Mesenchymal stem cell (in vitro differentiated cells and primary cell): Measurements from ENCODE around the gene GNG12.

Experiments used
- DNase-seq: peaks from one replicate; pipeline ENCODE4 v3.0.0-alpha.2; 2013
- H2AFZ ChIP-seq: one replicate; pipeline ENCODE4 v1.6.1; 2013; ENCODE audit warnings: low read depth, mild to moderate bottlenecking, control low read depth, inconsistent platforms, low read length, moderate library complexity
- H2AK5ac ChIP-seq: 2 replicates; pipeline ENCODE4 v1.6.1; 2013; ENCODE audit warnings: low read length, moderate library complexity, mild to moderate bottlenecking, inconsistent platforms; ENCODE audit not compliant: severe bottlenecking
- H2BK120ac ChIP-seq: one replicate; pipeline ENCODE4 v1.6.1; 2013; ENCODE audit warnings: low read depth, mild to moderate bottlenecking, inconsistent platforms, low read length, moderate library complexity
- H2BK12ac ChIP-seq, 2 experiments: one replicate each; pipeline ENCODE4 v1.6.1; 2013; ENCODE audit warnings: inconsistent platforms in 2 of 2, low read length in 2 of 2, mild to moderate bottlenecking in 2 of 2, moderate library complexity in 2 of 2, control low read depth in 1 of 2
- H2BK15ac ChIP-seq: one replicate; pipeline ENCODE4 v1.6.1; 2013; ENCODE audit warnings: mild to moderate bottlenecking, low read depth, inconsistent platforms; ENCODE audit not compliant: poor library complexity, severe bottlenecking
- H2BK5ac ChIP-seq: 2 replicates; pipeline ENCODE4 v1.6.1; 2013; ENCODE audit warnings: low read depth, mild to moderate bottlenecking, low read length, control low read depth, inconsistent platforms; ENCODE audit not compliant: poor library complexity, severe bottlenecking
- H3K14ac ChIP-seq, 2 experiments: one replicate each; pipeline ENCODE4 v1.6.1; 2013; ENCODE audit warnings: inconsistent platforms in 2 of 2, low read length in 2 of 2, control low read depth in 1 of 2, mild to moderate bottlenecking in 1 of 2, moderate library complexity in 1 of 2
- H3K18ac ChIP-seq, 2 experiments: one replicate each; pipeline ENCODE4 v1.6.1; 2013; ENCODE audit warnings: inconsistent platforms in 2 of 2, low read length in 2 of 2, control low read depth in 1 of 2, low read depth in 1 of 2, mild to moderate bottlenecking in 1 of 2
- H3K23ac ChIP-seq, 2 experiments: one replicate each; pipeline ENCODE4 v1.6.1; 2013; ENCODE audit warnings: inconsistent platforms in 2 of 2, low read length in 2 of 2, mild to moderate bottlenecking in 2 of 2, moderate library complexity in 2 of 2, control low read depth in 1 of 2
- H3K27ac ChIP-seq: 2 replicates; pipeline ENCODE4 v1.5.1; 2013; ENCODE audit warnings: mild to moderate bottlenecking, moderate library complexity, low read length, control low read depth, inconsistent platforms; ENCODE audit not compliant: poor library complexity, severe bottlenecking
- H3K27me3 ChIP-seq, 2 experiments: 2 replicates each; pipeline versions ENCODE4 v1.6.1 to v1.7.0; 2013; ENCODE audit warnings: low read length in 2 of 2, mild to moderate bottlenecking in 2 of 2, moderate library complexity in 2 of 2, control low read depth in 1 of 2, inconsistent platforms in 1 of 2; ENCODE audit not compliant: control insufficient read depth in 1 of 2, insufficient read depth in 1 of 2
- H3K36me3 ChIP-seq, 2 experiments: 2 replicates each; pipeline versions ENCODE4 v1.6.1 to v1.7.0; 2013; ENCODE audit warnings: low read length in 2 of 2, control low read depth in 1 of 2, inconsistent platforms in 1 of 2, low read depth in 1 of 2, mild to moderate bottlenecking in 1 of 2; ENCODE audit not compliant: insufficient read depth in 2 of 2, control insufficient read depth in 1 of 2
- H3K4ac ChIP-seq, 2 experiments: one replicate each; pipeline ENCODE4 v1.6.1; 2013; ENCODE audit warnings: inconsistent platforms in 2 of 2, low read length in 2 of 2, mild to moderate bottlenecking in 2 of 2, moderate library complexity in 2 of 2, control low read depth in 1 of 2, low read depth in 1 of 2
- H3K4me1 ChIP-seq: 2 replicates; pipeline ENCODE4 v1.6.1; 2013; ENCODE audit warnings: low read depth, low read length, control low read depth; ENCODE audit not compliant: control insufficient read depth, insufficient read depth
- H3K4me2 ChIP-seq: 2 replicates; pipeline ENCODE4 v1.6.1; 2013; ENCODE audit warnings: low read length, mild to moderate bottlenecking, inconsistent platforms; ENCODE audit not compliant: poor library complexity, severe bottlenecking
- H3K4me3 ChIP-seq, 2 experiments: 2 replicates each; pipeline versions ENCODE4 v1.5.1 to v1.7.0; 2013; ENCODE audit warnings: low read length in 2 of 2, mild to moderate bottlenecking in 2 of 2, control low read depth in 1 of 2, low read depth in 1 of 2; ENCODE audit not compliant: insufficient read depth in 1 of 2
- H3K79me1 ChIP-seq: replicated peaks from 2 replicates; pipeline ENCODE4 v1.6.1; 2013; ENCODE audit warnings: mild to moderate bottlenecking, control low read depth, low read length, inconsistent platforms; ENCODE audit not compliant: poor library complexity, severe bottlenecking
- H3K9ac ChIP-seq: 2 replicates; pipeline ENCODE4 v1.7.0; 2013; ENCODE audit warnings: mild to moderate bottlenecking, low read length, moderate library complexity
- H3K9me3 ChIP-seq: 2 replicates; pipeline ENCODE4 v1.7.0; 2013; ENCODE audit warnings: mild to moderate bottlenecking, low read length; ENCODE audit not compliant: control insufficient read depth
- H4K8ac ChIP-seq: one replicate; pipeline ENCODE4 v1.6.1; 2013; ENCODE audit warnings: inconsistent platforms, mild to moderate bottlenecking, low read length, moderate library complexity
- H4K91ac ChIP-seq: one replicate; pipeline ENCODE4 v1.6.1; 2013; ENCODE audit warnings: mild to moderate bottlenecking, low read length, inconsistent platforms
- WGBS: methylation state at CpG from one replicate; pipeline ENCODE4 v1.1.7; 2013; ENCODE audit warnings: mixed read lengths; 5-methylcytosine and 5-hydroxymethylcytosine counted together

Gene GNG12

DNA sequence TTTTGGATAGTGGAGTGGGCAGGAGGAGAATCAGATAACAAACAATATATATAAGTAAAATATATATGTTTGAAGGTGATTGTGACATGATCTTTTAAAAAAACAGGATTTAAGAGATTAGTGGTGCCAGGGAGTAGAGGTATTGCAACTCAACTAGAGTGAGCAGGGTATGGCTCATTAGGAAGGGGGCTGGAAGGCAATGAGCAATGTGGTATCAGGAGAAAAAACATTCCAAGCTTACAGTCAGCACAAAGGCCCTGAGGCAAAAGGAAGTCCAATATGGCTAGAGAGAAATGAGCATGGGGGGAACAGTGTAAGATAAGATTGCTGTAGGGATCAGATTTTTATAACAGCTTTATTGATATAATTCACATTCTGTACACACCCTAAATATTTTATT lies 153.6 kb downstream of the GNG12 start:
- Histone ChIP-seq H3K4me3 (no peak overlapping the region), H4K91ac (no peak overlapping the region), H2BK5ac (no peak overlapping the region), H3K18ac (no peak overlapping the region), H3K4me2 (no peak overlapping the region), H2BK15ac (no peak overlapping the region), H3K9me3 (no peaks in the 10 kb centered on the region), H3K4me1 (peaks cover 3% of the 10 kb centered on the region), H4K8ac (no peak overlapping the region), H3K36me3 (no peaks in the 10 kb centered on the region), H3K9ac (no peak overlapping the region), H2BK120ac (no peak overlapping the region), H2BK12ac (no peak overlapping the region), H3K14ac (no peak overlapping the region), H2AFZ (no peak overlapping the region), H3K27ac (no peak overlapping the region), H3K23ac (no peak overlapping the region), H2AK5ac (no peak overlapping the region), H3K4ac (no peak overlapping the region), H3K79me1 (no peaks in the 10 kb centered on the region), H3K27me3 (no peaks in the 10 kb centered on the region)
- DNase-seq, result no peak

DNA sequence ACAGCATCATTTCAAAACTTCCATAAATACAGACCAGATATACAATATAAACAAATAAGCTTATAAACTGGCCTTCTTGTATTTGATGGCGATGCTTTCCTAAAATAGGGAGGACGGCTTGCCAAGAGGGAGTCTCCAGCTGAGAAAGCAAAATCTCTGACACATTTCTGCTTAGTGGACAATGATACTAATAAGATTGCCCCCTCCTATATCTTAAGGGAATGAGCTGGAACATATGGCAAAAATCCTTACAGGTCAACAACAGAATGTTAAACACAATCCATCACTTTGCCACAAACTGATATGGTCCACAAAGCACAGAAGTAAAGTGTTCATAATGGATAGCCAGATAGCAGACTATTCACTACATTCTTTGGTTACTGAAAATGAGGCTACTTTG lies 155.3 kb downstream of the GNG12 start:
- WGBS, result 88% methylated on average over 2 of the region's 2 CpGs
- Histone ChIP-seq H2BK5ac (no peak overlapping the region), H3K4me3 (no peak overlapping the region), H3K27ac (no peak overlapping the region), H3K4ac (no peak overlapping the region), H2BK12ac (no peak overlapping the region), H3K79me1 (no peaks in the 10 kb centered on the region), H3K14ac (no peak overlapping the region), H3K23ac (no peak overlapping the region), H3K4me2 (no peak overlapping the region), H3K18ac (no peak overlapping the region), H3K27me3 (no peaks in the 10 kb centered on the region), H2BK120ac (no peak overlapping the region), H2AFZ (no peak overlapping the region), H3K9me3 (no peaks in the 10 kb centered on the region), H3K4me1 (peaks cover 2% of the 10 kb centered on the region), H4K91ac (no peak overlapping the region), H4K8ac (no peak overlapping the region), H2BK15ac (no peak overlapping the region), H2AK5ac (no peak overlapping the region), H3K36me3 (no peaks in the 10 kb centered on the region), H3K9ac (no peak overlapping the region)
- no peak for DNase-seq

DNA sequence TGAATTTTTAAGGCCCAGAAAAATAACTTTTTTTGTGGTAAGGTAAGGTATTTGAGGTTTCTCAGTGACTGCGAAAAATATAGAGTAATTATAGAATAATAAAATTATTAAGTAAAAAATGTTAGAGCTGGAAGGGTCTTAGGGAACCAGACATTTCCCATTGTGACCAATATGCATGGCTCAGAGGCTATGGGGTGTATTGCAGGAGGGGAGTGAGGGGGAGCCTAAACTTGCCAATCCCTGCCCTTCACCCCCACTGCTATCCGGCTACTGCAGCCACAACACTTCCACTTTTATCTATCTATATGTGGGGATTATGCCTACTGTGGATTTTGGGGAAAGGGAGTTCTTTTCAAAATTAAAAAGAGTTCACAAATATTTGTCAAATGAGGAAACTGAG lies 155.9 kb downstream of the GNG12 start:
- Histone ChIP-seq H2BK12ac (no peak overlapping the region), H2AFZ (no peak overlapping the region), H3K4me2 (no peak overlapping the region), H2BK120ac (no peak overlapping the region), H3K36me3 (no peaks in the 10 kb centered on the region), H3K4me3 (no peak overlapping the region), H4K8ac (no peak overlapping the region), H3K79me1 (no peaks in the 10 kb centered on the region), H3K9ac (no peak overlapping the region), H3K27me3 (no peaks in the 10 kb centered on the region), H3K18ac (no peak overlapping the region), H2BK15ac (no peak overlapping the region), H2BK5ac (no peak overlapping the region), H2AK5ac (no peak overlapping the region), H3K23ac (no peak overlapping the region), H3K4ac (no peak overlapping the region), H3K9me3 (no peaks in the 10 kb centered on the region), H3K14ac (no peak overlapping the region), H3K4me1 (peaks cover 2% of the 10 kb centered on the region), H3K27ac (no peak overlapping the region), H4K91ac (no peak overlapping the region)
- no peak for DNase-seq
- no CpG with 5 or more reads among the region's 2 CpGs for WGBS

GRCh38 chr1:67676946-67677345 lies 156.3 kb downstream of the GNG12 start:
- no peak overlapping the region for H3K4me2 ChIP-seq
- H3K4me3 ChIP-seq, result no peak overlapping the region
- no peak overlapping the region for H2AFZ ChIP-seq
- no peaks in the 10 kb centered on the region for H3K79me1 ChIP-seq
- H3K27me3 ChIP-seq, result no peaks in the 10 kb centered on the region
- no peaks in the 10 kb centered on the region for H3K36me3 ChIP-seq
- H3K9ac ChIP-seq, result no peak overlapping the region
- H4K8ac ChIP-seq, result no peak overlapping the region
- no peak overlapping the region for H3K4ac ChIP-seq
- H3K27ac ChIP-seq, result no peak overlapping the region
- no peaks in the 10 kb centered on the region for H3K9me3 ChIP-seq
- WGBS, result 71% methylated on average over 2 of the region's 2 CpGs
- no peak overlapping the region for H2BK12ac ChIP-seq
- no peak overlapping the region for H2BK120ac ChIP-seq
- H3K23ac ChIP-seq, result no peak overlapping the region
- no peak overlapping the region for H4K91ac ChIP-seq
- H3K4me1 ChIP-seq, result peaks cover 2% of the 10 kb centered on the region
- H3K18ac ChIP-seq, result no peak overlapping the region
- no peak overlapping the region for H2AK5ac ChIP-seq
- no peak overlapping the region for H3K14ac ChIP-seq
- no peak overlapping the region for H2BK15ac ChIP-seq
- H2BK5ac ChIP-seq, result no peak overlapping the region
- DNase-seq, result no peak
